ENCODE measurements around the gene MSMP. TPM values are rescaled to one million over a fixed set of nuclear protein-coding genes. Genes with fewer than 3 reads are reported as not detected.

The MSMP gene
- total RNA-seq, 1 donor from 2014 or later, result 60.9 TPM

GRCh38 chr9:35771534-35771933, 17.5 kb upstream of the MSMP start:
- DNase-seq (ENCODE audit: low read depth in 2 of 2), result peak; percentile 72 to 73

DNA sequence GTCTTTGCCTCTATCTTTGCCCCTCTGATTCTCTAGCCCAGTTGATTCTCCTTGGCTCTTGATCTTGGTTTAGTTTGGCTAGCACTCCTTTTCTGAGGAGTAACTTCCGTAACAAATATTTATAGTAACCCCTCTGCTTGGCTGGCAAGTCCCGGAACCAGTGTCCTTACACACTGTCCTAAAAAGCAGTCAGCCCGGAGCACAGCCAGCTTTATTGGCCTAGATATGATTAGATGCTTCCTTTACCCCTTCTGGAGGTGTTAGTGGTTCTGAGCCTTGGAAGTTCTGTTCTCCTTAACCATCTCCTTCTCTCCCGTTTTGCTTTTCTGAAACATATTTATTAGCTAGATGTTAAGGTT, 17.0 kb upstream of the MSMP start:
- DNase-seq (ENCODE audit: low read depth in 2 of 2), result no peak

GRCh38 chr9:35769763-35770162, 15.7 kb upstream of the MSMP start:
- no peak for DNase-seq (ENCODE audit: low read depth in 2 of 2)

GRCh38 chr9:35767458-35767857, 13.4 kb upstream of the MSMP start:
- no peak for DNase-seq (ENCODE audit: low read depth in 2 of 2)

DNA sequence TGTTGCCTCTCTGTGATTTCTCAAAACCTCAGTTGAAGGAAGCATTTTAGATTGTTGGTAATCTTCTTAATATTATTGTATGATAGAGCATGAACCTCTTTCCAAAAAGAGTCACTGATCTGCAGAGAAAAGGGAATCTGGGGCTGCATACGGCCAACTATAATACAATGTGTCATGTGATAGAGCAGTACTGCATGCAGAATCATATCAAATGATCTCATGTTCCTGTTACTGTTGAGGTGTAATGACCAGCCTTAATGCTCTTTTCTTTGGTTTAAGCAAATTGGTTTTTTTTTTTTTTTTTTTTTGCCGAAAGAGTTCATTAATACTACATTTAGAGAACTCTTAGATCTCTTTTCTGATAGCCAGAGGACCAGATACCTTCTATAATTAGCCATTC, 12.9 kb upstream of the MSMP start:
- DNase-seq (ENCODE audit: low read depth in 2 of 2), result no peak

GRCh38 chr9:35763803-35764202, 9.7 kb upstream of the MSMP start:
- no peak for DNase-seq (ENCODE audit: low read depth in 2 of 2)

DNA sequence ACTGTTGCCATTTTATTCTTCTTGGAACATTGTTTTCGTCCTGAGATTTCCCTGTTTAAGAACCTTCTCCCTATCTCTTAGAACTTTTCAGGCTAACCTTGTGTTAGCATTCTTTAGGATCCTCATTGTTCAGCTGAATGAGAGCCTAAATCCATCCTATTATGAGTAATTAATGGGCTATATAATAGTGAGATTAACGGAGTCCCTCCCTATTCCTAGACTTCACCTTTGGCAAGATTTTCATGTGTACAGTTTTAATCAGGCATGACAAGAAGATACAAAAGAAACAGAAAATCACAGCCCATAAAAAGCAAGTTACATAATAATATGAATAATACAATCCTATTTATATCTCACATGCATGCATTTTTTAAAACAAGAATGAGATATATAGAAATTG, 9.1 kb upstream of the MSMP start:
- DNase-seq (ENCODE audit: low read depth in 2 of 2), result no peak

- peak; percentile 92 to 96 for DNase-seq (ENCODE audit: low read depth in 2 of 2)
Observed at GRCh38 chr9:35760651-35761050, 6.6 kb upstream of the MSMP start.

DNA sequence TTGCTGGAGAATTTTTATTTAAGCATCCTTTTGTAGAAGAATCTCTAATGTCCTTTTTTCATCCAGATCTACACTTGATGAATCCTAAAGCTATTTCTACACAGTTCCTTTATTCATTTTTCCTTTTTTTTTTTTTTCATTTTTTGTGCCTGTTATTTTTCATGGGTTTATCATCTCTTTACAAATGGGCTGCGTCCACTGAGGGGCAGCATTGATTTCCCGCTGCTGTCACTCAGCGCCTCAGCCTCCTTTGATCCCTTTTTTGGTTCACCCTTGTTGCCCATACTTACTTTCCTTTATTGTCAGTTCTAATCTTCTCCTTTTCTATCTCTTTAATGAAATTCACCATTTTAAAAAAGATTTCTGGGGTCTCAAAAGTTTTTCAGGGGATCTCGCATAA, 5.7 kb upstream of the MSMP start:
- no peak for DNase-seq (ENCODE audit: low read depth in 2 of 2)

- peak in 1 of 2 donors; percentile 27 for DNase-seq (ENCODE audit: low read depth in 2 of 2)
Observed at GRCh38 chr9:35758475-35759050, 4.5 kb upstream of the MSMP start.

DNA sequence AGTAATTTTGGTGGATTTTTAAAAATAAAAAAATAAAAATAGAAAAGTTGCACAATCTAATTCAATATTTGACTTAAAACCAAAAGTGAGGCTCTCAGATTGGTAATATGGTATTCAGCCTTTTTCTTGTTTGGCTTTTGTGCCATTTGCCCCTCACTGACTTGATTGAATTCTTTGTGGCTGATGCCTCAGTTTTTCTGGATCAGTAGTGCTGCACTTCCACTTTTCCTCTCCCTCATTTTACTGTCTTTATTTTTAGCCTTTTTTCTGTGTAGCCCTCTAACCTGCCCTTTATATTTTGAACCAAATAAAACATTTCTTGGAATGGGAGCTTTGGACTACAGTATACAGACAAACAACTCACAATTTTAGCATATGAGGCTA, 3.8 kb upstream of the MSMP start:
- DNase-seq (ENCODE audit: low read depth in 2 of 2), result no peak

DNA sequence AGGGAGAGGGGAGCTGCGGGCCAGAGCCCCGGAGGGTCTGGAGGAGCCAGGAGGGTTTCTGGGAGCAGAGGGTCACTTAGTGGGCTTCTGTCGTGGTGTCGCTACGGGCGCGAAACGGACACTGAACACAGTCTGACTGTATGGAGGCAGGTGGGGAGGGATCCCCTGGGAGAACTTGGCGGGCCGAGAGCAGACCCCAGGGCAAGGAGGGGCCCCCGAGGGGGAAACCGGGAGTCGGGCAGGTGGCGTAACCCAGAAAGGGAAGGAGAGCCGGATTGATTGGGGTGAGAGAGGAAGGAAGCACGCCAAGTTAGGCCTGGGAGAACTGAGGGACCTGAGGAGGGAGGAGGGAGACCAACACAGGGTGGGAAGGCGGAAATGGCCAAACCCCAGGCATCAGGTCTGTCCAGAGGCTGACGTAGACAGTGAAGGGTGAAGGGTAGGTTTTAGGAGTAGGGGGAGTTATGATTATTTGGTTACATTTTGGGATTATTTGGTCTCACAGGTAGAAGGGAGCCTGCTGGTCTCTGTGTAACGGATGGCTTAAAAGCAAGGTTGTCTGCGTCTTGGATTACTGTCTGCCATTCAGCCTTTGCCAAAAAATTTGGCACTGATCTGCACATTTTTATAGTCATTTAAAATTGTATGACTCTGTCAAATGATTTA, 3.3 kb upstream of the MSMP start:
- DNase-seq (ENCODE audit: low read depth in 2 of 2), result peak; percentile 53 to 68

DNA sequence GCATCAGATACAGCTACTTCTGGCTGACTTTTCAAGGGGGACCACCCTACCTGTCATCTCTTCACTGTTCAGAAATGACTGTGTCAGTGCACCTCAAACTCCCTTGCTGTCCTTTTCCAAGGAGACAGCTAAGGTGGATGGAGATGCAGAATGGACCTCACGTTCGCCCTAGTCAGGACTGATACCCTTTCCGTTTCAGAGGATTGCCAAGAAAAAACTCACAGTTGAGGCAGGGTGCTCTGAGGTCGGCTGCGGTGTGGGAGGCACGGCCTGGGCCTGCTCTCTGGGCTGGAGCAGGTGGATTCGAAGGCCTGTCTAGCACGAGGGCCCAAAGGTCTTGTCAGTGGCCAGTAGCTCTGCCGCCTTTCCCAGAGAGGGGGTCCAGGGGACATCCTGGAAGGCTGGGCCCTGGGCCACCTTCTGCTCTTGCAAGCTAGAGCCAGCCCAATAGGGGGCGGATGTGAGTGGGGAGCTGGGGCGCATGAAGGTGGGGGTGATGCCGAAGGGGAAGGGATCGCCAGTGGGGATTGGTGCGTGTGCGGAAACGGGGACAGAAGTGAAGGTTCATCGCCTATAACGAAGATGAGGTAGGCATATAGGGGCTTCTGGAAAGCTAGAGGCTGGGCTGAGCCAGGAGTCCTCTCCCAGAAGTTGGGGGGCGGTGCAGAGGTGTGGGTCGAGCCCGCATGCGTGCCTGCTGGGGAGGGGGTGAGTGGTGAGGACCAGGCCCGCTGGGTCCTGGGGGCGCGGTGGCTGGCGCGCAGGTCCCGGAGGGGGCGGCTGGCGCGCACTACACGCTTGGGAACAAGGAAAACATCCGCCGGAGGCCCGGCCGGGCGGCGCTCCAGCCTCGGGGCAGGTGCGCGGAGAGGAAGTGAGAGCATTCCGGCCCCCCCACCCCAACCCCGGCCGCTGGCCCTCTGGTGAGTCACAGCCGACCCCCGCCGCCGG, 2.5 kb upstream of the MSMP start:
- peak; percentile 88 to 92 for DNase-seq (ENCODE audit: low read depth in 2 of 2)

GRCh38 chr9:35755071-35755470, 995 bp upstream of the MSMP start:
- peak; percentile 37 to 52 for DNase-seq (ENCODE audit: low read depth in 2 of 2)

DNA sequence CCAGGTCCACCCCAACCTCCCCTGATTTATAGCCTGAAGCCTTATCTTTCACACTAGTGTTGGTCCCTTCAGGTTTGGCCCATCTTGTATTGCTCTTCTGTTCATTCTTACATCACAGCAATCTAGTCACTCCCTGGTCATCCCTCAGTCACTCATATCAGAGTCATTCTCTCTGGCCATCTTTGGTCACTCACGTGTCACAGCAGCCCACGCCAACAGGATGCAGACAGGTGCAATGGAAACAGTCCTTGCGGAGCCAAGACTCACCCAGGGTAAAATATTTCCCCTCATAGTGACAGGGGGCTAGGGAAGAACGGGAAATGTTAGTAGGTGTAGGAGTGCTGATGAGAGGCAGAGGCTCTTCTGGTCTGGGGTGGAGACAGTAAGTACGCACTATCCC, 610 bp downstream of the MSMP start:
- DNase-seq (ENCODE audit: low read depth in 2 of 2), result peak in 1 of 2 donors; percentile 83

DNA sequence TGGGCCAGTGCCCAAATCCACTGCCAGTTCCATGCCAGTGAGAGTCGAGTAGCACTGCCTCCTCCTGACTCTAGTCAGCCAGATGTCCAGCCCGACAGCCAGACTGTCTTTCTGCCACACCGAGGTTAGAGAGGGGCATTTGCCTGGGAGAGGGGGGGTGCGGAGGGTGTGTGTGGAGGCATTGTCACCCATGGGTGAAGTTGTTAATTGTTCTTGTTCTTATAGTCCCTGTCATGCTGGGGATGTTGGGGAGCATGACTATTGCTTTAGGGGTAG, 3.9 kb downstream of the MSMP start:
- DNase-seq (ENCODE audit: low read depth in 2 of 2), result no peak

DNA sequence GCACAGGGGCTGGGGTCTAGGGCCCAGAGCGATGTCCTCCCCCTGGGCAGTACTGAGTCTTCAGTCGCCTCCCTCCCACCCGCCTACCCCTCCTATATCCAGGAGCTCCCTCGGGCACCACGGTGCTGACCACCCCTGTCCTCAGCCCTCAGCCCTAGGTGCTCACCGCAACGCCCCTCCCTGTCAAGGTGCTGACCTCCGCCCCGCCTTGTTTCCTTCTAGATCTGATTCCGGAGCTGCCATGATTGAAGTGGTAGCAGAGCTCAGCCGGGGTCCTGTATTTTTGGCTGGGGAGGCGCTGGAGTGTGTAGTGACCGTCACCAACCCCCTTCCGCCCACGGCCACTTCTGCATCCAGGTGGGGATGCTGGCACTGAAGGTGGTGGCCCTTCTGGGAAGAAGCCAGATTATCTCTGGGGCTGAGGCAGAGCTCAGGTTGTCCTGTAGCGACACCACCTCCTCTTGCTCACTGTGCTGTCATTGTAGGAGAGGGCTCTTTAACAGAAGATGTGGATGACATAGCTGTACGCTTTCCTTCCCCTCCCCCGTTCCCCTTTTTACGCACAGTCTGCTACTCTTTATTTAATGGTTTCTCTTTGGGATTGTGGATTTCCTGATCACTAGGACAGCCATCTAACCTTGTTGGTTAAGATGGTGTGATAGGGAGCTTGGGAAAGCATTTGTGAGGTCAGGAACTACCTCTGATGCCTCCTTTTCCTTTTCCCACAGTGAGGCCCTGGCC, 4.4 kb downstream of the MSMP start:
- peak; percentile 61 to 69 for DNase-seq (ENCODE audit: low read depth in 2 of 2)

DNA sequence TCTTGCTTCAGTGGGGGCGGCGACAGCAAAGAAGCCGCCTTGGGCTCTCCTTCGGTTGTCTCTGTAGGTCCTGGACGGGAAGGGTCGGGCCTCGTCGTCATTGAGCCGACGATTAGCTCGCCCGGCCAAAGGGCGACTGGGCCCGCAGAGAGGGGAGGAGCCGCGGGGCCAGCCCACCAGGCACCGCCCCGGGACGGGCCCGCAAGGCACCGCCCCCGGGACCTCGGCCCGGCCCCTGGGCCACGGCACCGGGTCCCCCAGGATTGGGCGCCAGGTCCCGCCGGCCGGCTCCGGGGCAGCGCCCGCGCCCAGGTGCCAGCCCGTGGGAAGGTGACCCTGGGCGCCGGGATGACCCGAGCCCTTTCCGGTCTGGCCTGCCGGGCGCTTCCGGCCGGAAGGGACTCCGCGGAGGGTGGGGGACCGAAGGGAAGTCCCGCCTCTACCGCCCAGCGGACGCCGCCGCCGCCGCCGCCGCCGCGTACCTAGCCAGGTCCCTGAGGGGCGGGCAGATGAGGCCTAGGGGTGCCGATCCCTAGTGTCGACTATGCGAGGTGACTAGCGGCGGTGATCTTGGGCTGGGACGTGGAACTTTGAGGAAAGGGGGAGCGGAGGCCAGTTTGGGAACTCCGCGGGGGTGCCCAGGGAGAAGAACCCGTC, 5.1 kb downstream of the MSMP start, which contains the start of the genes GBA2 and RGP1:
TSS of gene GBA2 (minus strand) at position 371 of the 657 bp plus-strand sequence. CDS start 524 bp downstream, outside the sequence.
TSS of gene RGP1 (plus strand) at position 430 of the 657 bp plus-strand sequence. CDS start 469 bp downstream, outside the sequence.
- peak; percentile 81 to 91 for DNase-seq (ENCODE audit: low read depth in 2 of 2)

DNA sequence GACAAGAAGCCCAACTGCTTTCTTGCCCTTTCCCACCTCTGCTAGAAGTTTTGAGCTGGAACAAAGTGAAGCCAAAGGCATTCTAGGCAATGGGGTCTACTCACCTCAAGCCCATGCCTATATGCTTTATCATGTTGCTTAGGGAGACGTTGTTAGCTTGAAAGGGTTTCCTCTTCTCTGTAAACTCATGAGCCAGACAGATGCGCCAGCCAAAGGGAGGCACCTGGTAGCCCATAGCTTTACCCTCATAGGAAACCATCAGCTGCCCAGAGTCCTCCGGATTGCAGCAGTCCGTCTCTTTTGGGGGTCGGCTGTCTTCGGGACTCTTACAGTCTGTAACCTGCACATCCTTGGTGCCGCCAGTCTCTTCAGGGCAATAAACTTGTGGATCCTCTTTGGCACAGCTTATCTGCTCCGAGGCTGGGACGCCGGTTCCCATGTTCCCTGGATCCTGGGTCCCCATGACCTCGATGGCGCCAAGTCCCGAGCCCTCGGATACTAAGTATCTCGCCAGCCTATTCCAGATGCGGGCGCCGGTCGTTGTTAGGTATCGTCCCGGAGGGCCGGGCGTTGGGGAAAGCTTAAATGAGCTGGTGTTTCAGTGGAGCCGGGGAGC, 5.7 kb downstream of the MSMP start:
- DNase-seq (ENCODE audit: low read depth in 2 of 2), result peak; percentile 38 to 39

GRCh38 chr9:35746583-35746982, 7.5 kb downstream of the MSMP start:
- DNase-seq (ENCODE audit: low read depth in 2 of 2), result no peak

DNA sequence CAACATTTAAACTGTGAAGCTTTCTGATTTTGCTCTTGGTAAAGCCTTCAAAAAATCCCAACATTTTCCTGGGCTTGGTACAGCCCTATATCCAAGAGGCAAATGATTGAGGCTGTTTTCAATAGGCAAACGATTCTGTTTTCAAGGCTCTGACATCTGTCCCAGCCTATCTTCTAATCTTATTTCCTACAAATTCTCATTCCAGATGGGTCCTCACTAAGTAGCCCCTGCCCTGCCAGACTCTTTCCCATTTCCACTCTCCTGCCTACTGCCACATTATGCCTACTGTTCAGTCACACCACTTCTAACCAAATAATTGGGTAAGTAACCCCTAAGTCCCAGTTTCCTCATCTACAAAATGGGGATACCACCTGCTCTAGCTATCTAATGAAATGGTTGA, 8.5 kb downstream of the MSMP start:
- DNase-seq (ENCODE audit: low read depth in 2 of 2), result no peak

All from lung microvascular endothelial cell (primary cell).